CD14-positive monocyte (primary cell): ENCODE measurements around the gene CATSPER4. TPM values are rescaled to one million over a fixed set of nuclear protein-coding genes. Genes with fewer than 3 reads are reported as not detected.

Source experiments
- DNase-seq, 3 donors: peaks; one replicate each; pipeline ENCODE4 v3.0.0-alpha.2; 2011 to 2022
- H2AFZ ChIP-seq: 2 replicates; pipeline ENCODE4 v1.6.0; 2012; ENCODE audit warnings: mild to moderate bottlenecking, low read depth, low read length, inconsistent platforms; ENCODE audit not compliant: insufficient read depth, poor library complexity, severe bottlenecking
- H3K27ac ChIP-seq, 2 donors: 1 replicate in 1 of 2; 2 replicates in 1 of 2; pipeline ENCODE4 v1.5.1; 2012 to 2013; ENCODE audit warnings: low read length in 2 of 2, control low read depth in 1 of 2, inconsistent platforms in 1 of 2, low read depth in 1 of 2, mild to moderate bottlenecking in 1 of 2
- H3K27me3 ChIP-seq, 2 donors: one replicate each; pipeline versions ENCODE4 v1.6.0 to v1.6.1; 2011 to 2013; ENCODE audit warnings: low read length in 2 of 2; ENCODE audit not compliant: control insufficient read depth in 2 of 2, insufficient read depth in 2 of 2
- H3K36me3 ChIP-seq, 2 donors: replicated peaks in 1 of 2; 1 replicate in 1 of 2; 2 replicates in 1 of 2; pipeline versions ENCODE4 v1.5.1 to v1.6.1; 2012 to 2013; ENCODE audit warnings: low read length in 2 of 2, control low read depth in 1 of 2, inconsistent platforms in 1 of 2, mild to moderate bottlenecking in 1 of 2; ENCODE audit not compliant: insufficient read depth in 2 of 2, control insufficient read depth in 1 of 2
- H3K4me1 ChIP-seq, 2 donors: 1 replicate in 1 of 2; 2 replicates in 1 of 2; pipeline versions ENCODE4 v1.5.1 to v1.6.1; 2012 to 2013; ENCODE audit warnings: low read length in 2 of 2, control low read depth in 1 of 2, inconsistent platforms in 1 of 2, mild to moderate bottlenecking in 1 of 2, moderate library complexity in 1 of 2; ENCODE audit not compliant: insufficient read depth in 2 of 2, control insufficient read depth in 1 of 2
- H3K4me2 ChIP-seq: replicated peaks from 2 replicates; pipeline ENCODE3; 2012; ENCODE audit warnings: low read length, moderate library complexity, mild to moderate bottlenecking; ENCODE audit not compliant: poor library complexity, severe bottlenecking; ENCODE audit errors: extremely low read depth
- H3K4me3 ChIP-seq, 3 experiments: fragments of 200-600 bp in 1 of 3; sonication (generic) in 1 of 3; replicated peaks in 1 of 3; 1 replicate in 2 of 3; 2 replicates in 1 of 3; pipeline ENCODE4 v1.5.1; 2011 to 2013; ENCODE audit warnings: low read length in 3 of 3, mild to moderate bottlenecking in 3 of 3, control low read depth in 2 of 3, low read depth in 2 of 3, inconsistent platforms in 1 of 3, moderate library complexity in 1 of 3
- H3K79me2 ChIP-seq: 2 replicates; pipeline ENCODE4 v1.6.0; 2012; ENCODE audit warnings: mild to moderate bottlenecking, control low read depth, inconsistent platforms, low read length, moderate library complexity; ENCODE audit not compliant: insufficient read depth
- H3K9ac ChIP-seq: 2 replicates; pipeline ENCODE4 v1.6.0; 2017; ENCODE audit warnings: low read length, mild to moderate bottlenecking; ENCODE audit not compliant: insufficient read depth, poor library complexity, severe bottlenecking
- H3K9me3 ChIP-seq, 2 donors: replicated peaks in 1 of 2; 1 replicate in 1 of 2; 2 replicates in 1 of 2; pipeline versions ENCODE4 v1.5.1 to v1.6.1; 2012 to 2013; ENCODE audit warnings: low read length in 2 of 2, control low read depth in 1 of 2; ENCODE audit not compliant: control insufficient read depth in 1 of 2, insufficient read depth in 1 of 2
- H4K20me1 ChIP-seq: 2 replicates; pipeline ENCODE4 v1.6.0; 2012; ENCODE audit warnings: mild to moderate bottlenecking, low read length, control low read depth, moderate library complexity; ENCODE audit not compliant: insufficient read depth
- H3K27ac Mint-ChIP-seq, 7 donors: one replicate each; pipeline ENCODE4 v1.8.0; 2020; ENCODE audit warnings: mild to moderate bottlenecking in 7 of 7, mixed read lengths in 7 of 7, moderate library complexity in 6 of 7, inconsistent platforms in 2 of 7
- H3K27me3 Mint-ChIP-seq, 3 donors: one replicate each; pipeline ENCODE4 v1.8.0; 2021 to 2022; ENCODE audit warnings: low read depth in 3 of 3, mild to moderate bottlenecking in 3 of 3, mixed read lengths in 3 of 3, moderate library complexity in 3 of 3, inconsistent platforms in 1 of 3
- H3K36me3 Mint-ChIP-seq, 2 donors: one replicate each; pipeline ENCODE4 v1.8.0; 2020; ENCODE audit warnings: mixed read lengths in 2 of 2, inconsistent platforms in 1 of 2, mild to moderate bottlenecking in 1 of 2
- H3K4me1 Mint-ChIP-seq: one replicate; pipeline ENCODE4 v1.8.0; 2020; ENCODE audit warnings: mild to moderate bottlenecking, mixed read lengths
- H3K4me3 Mint-ChIP-seq, 2 donors: one replicate each; pipeline ENCODE4 v1.8.0; 2020; ENCODE audit warnings: mild to moderate bottlenecking in 2 of 2, mixed read lengths in 2 of 2, moderate library complexity in 1 of 2
- H3K9me3 Mint-ChIP-seq, 7 donors: one replicate each; pipeline ENCODE4 v1.8.0; 2020 to 2022; ENCODE audit warnings: mixed read lengths in 7 of 7, mild to moderate bottlenecking in 6 of 7, moderate library complexity in 6 of 7, inconsistent platforms in 2 of 7
- WGBS: methylation state at CpG from one replicate; pipeline ENCODE4 v1.1.5; 2013; ENCODE audit warnings: missing lambda C conversion rate; ENCODE audit not compliant: insufficient coverage; 5-methylcytosine and 5-hydroxymethylcytosine counted together
- intact Hi-C, 2 donors: fragments of 100-400 bp; cut with micrococcal nuclease; formaldehyde crosslinking; loops; one replicate each; pipeline versions ENCODE4 v1.15.0 to v1.15.1; 2023
- polyA plus RNA-seq, 3 donors: library from polyadenylated mRNA; depleted of rRNA in 1 of 3; unstranded in 2 of 3; stranded (reverse) in 1 of 3; fragments of 300-500 nt in 2 of 3; fragments of >200 nt in 1 of 3; fragmentation: Illumina TruSeq in 2 of 3; gene quantifications; 1 replicate in 2 of 3; 2 replicates in 1 of 3; pipeline ENCODE4 v1.2.3, GENCODE V29; 2012 to 2021
- TF ChIP-seq, protein P1 (sequence below): fragments of 200-600 bp; IDR thresholded peaks from one replicate; pipeline ENCODE4 v1.8.0; 2022; ENCODE audit warnings: antibody characterized with exemption, mild to moderate bottlenecking

CATSPER4 gene
- polyA plus RNA-seq, 3 donors: not detected

DNA sequence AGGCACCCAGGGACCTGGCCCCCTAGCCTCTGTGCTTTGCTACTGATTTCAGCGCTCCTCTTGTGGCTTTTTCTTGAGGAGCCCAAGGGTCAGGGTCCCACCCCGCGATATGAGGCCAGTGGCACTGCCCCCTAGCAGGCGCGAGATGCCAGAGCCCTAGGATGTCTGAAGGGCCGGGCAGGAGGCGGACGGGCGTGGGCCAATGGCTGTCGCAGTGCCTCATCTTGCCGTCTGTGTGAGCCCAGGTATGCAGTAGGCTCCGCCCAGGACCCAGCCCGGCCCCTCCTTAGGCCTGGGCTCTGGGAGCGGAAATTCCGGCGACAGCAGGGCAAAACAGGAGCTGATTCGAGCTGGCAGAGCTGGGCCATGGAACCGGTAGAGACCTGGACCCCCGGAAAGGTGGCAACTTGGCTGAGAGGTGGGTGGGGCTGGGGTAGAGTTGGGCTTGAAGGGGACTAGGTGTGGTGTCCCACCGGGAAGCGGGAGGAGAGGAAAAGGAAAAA is 13.2 kb upstream of the CATSPER4 start, which contains the start of gene CNKSR1:
Gene CNKSR1, plus strand, starts transcription at position 310 of the 503 bp plus-strand sequence. Its CDS starts 57 bp downstream, at position 367.
- no peak within 1 kb of the TSS for H3K27ac Mint-ChIP-seq
- Histone ChIP-seq H3K79me2 (no peaks in the 10 kb centered on the region), H3K9ac (no peak within 1 kb of the TSS), H2AFZ (no peak within 1 kb of the TSS), H3K27ac (no peak within 1 kb of the TSS), H3K4me2 (no peak within 1 kb of the TSS), H3K36me3 (no peaks in the 10 kb centered on the region), H4K20me1 (no peaks in the 10 kb centered on the region), H3K9me3 (no peaks in the 10 kb centered on the region), H3K4me1 (no peaks in the 10 kb centered on the region), H3K4me3 (no peak within 1 kb of the TSS), H3K27me3 (no peaks in the 10 kb centered on the region)
- TF ChIP-seq, protein P1, sequence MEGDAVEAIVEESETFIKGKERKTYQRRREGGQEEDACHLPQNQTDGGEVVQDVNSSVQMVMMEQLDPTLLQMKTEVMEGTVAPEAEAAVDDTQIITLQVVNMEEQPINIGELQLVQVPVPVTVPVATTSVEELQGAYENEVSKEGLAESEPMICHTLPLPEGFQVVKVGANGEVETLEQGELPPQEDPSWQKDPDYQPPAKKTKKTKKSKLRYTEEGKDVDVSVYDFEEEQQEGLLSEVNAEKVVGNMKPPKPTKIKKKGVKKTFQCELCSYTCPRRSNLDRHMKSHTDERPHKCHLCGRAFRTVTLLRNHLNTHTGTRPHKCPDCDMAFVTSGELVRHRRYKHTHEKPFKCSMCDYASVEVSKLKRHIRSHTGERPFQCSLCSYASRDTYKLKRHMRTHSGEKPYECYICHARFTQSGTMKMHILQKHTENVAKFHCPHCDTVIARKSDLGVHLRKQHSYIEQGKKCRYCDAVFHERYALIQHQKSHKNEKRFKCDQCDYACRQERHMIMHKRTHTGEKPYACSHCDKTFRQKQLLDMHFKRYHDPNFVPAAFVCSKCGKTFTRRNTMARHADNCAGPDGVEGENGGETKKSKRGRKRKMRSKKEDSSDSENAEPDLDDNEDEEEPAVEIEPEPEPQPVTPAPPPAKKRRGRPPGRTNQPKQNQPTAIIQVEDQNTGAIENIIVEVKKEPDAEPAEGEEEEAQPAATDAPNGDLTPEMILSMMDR: no peak
- H3K4me3 Mint-ChIP-seq: no peak within 1 kb of the TSS
- DNase-seq: no peak
- no peaks in the 10 kb centered on the region for H3K9me3 Mint-ChIP-seq
- peaks cover 3% of the 10 kb centered on the region for H3K4me1 Mint-ChIP-seq
- intact Hi-C loops: no loop called here
- 57% methylated on average over 21 of the region's 21 CpGs for WGBS
- H3K27me3 Mint-ChIP-seq: peaks cover 0 to 5% (median 2%) of the 10 kb centered on the region in 3 donors
- no peaks in the 10 kb centered on the region for H3K36me3 Mint-ChIP-seq

GRCh38 chr1:26180010-26180506 is 10.3 kb upstream of the CATSPER4 start:
- H3K27ac Mint-ChIP-seq: no peak overlapping the region

More at GRCh38 chr1:26180010-26180506, 10.3 kb upstream of the CATSPER4 start:
- no peak overlapping the region for H3K4me3 Mint-ChIP-seq
- no peaks in the 10 kb centered on the region for H3K36me3 Mint-ChIP-seq
- no peaks in the 10 kb centered on the region for H3K4me1 ChIP-seq
- H3K27me3 ChIP-seq: no peaks in the 10 kb centered on the region
- no peaks in the 10 kb centered on the region for H3K79me2 ChIP-seq
- H3K36me3 ChIP-seq: no peaks in the 10 kb centered on the region
- no peaks in the 10 kb centered on the region for H3K9me3 ChIP-seq
- H3K4me3 ChIP-seq: no peak overlapping the region
- intact Hi-C loops: no loop called here
- TF ChIP-seq, protein P1: no peak
- DNase-seq: no peak
- peaks cover 0 to 5% (median 0%) of the 10 kb centered on the region in 3 donors for H3K27me3 Mint-ChIP-seq
- no peak overlapping the region for H3K9ac ChIP-seq
- H3K9me3 Mint-ChIP-seq: no peaks in the 10 kb centered on the region
- H3K27ac ChIP-seq: no peak overlapping the region
- 100% methylated on average over 2 of the region's 4 CpGs for WGBS
- no peaks in the 10 kb centered on the region for H4K20me1 ChIP-seq
- H3K4me1 Mint-ChIP-seq: peaks cover 3% of the 10 kb centered on the region
- no peak overlapping the region for H3K4me2 ChIP-seq
- H2AFZ ChIP-seq: no peak overlapping the region
